Stimulated activated naive CD8-positive, alpha-beta T cell treated with anti-CD3 and anti-CD28 coated beads, Interleukin-15, Interleukin-2, amounts not matched to agents 100 ng/mL and 50 ng/mL, for 24 hours (primary cell): ENCODE data around the gene RAB39B.
"Not testable (repeated sequence)": the region's sequence is repeated elsewhere in the genome, so short reads cannot be mapped to it uniquely, and the experiment has no call there.

ENCODE experiments used
- H3K27ac Mint-ChIP-seq: one replicate; pipeline ENCODE4 v1.8.0; 2021; ENCODE audit warnings: mild to moderate bottlenecking, mixed read lengths
- H3K27me3 Mint-ChIP-seq: one replicate; pipeline ENCODE4 v1.8.0; 2021; ENCODE audit warnings: mixed read lengths
- H3K36me3 Mint-ChIP-seq: one replicate; pipeline ENCODE4 v1.8.0; 2021; ENCODE audit warnings: low read depth, mixed read lengths
- H3K4me1 Mint-ChIP-seq: one replicate; pipeline ENCODE4 v1.8.0; 2021; ENCODE audit warnings: low read depth, mixed read lengths
- H3K4me3 Mint-ChIP-seq: one replicate; pipeline ENCODE4 v1.8.0; 2021; ENCODE audit warnings: mild to moderate bottlenecking, mixed read lengths
- H3K9me3 Mint-ChIP-seq: one replicate; pipeline ENCODE4 v1.8.0; 2021; ENCODE audit warnings: mixed read lengths

RAB39B gene

DNA sequence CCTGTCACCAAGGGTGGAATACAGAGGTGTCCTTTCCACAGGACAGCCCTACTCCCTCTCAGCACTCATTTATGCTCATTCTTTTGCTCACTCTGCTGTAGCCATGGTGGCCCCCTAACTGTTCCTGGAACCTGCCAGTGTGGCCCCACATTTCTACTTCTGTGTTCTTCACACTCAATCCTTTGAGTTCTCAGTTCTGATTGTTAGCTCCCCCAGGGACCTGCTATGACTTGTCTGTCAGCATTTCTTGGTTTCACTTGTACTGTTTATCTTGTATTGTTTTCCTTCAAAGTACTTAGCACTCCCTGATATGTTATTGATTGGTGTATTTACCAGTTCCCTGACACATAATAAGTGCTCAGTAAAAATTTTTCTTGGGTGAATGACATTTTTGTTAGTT lies 33.1 kb downstream of the RAB39B start:
- H3K27me3 Mint-ChIP-seq = no peaks in the 10 kb centered on the region
- no peak overlapping the region for H3K4me3 Mint-ChIP-seq
- no peak overlapping the region for H3K27ac Mint-ChIP-seq
- peaks cover 5% of the 10 kb centered on the region for H3K4me1 Mint-ChIP-seq
- H3K9me3 Mint-ChIP-seq = no peaks in the 10 kb centered on the region
- H3K36me3 Mint-ChIP-seq = peaks cover 50% of the 10 kb centered on the region

DNA sequence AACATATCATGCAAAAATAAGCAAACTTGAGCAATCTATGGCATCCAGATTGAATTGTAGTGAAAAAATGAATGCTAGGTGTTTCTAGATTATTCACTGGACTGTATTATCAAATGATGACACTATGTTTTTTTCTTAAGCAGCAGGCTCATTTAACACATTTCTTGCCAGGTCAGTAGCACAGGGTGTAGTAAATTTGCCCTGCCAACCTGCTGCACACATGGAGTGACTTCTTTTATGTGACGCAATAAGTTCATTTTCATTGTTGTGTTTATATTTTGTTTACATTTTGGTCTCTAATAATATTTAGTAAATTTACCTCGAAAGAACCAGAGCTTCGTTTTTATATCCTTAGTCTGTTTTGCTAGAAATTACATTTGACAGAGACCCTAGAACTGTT lies 38.5 kb downstream of the RAB39B start:
- no peak overlapping the region for H3K27ac Mint-ChIP-seq
- peaks cover 61% of the 10 kb centered on the region for H3K36me3 Mint-ChIP-seq
- H3K9me3 Mint-ChIP-seq = no peaks in the 10 kb centered on the region
- no peak overlapping the region for H3K4me3 Mint-ChIP-seq
- H3K27me3 Mint-ChIP-seq = no peaks in the 10 kb centered on the region
- peaks cover under 1% of the 10 kb centered on the region for H3K4me1 Mint-ChIP-seq

DNA sequence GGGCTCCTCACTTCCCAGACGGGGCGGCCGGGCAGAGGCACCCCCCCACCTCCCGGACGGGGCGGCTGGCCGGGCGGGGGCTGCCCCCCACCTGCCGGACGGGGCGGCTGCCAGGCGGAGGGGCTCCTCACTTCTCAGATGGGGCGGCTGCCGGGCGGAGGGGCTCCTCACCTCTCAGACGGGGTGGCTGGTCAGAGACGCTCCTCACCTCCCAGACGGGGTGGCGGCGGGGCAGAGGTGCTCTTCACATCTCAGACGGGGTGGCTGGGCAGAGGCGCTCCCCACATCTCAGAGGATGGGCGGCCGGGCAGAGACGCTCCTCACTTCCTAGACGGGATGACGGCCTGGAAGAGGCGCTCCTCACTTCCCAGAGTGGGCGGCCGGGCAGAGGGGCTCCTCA lies 40.5 kb downstream of the RAB39B start:
- peaks cover 54% of the 10 kb centered on the region for H3K36me3 Mint-ChIP-seq
- not testable (repeated sequence) for H3K9me3 Mint-ChIP-seq

DNA sequence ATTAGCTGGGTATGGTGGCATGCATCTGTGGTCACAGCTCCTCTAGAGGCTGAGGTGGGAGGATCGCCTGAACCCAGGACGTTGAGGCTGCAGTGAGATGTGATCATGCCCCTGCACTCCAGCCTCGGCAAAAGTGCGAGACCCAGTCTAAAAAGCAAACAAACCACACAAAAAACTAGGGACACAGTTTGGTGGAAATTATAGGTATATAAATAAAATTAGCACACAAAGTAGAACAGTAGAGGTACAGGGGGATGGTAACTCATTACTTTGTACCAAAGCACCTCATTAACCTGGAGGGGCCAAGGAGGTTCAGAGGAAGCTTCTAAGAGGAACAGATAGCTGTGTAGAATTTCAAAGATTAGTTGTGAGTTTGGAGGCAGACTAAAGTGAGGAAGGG lies 42.9 kb downstream of the RAB39B start:
- no peak overlapping the region for H3K4me3 Mint-ChIP-seq
- H3K4me1 Mint-ChIP-seq = peaks cover 18% of the 10 kb centered on the region
- no peak overlapping the region for H3K27ac Mint-ChIP-seq
- H3K9me3 Mint-ChIP-seq = no peaks in the 10 kb centered on the region
- peaks cover 43% of the 10 kb centered on the region for H3K36me3 Mint-ChIP-seq
- H3K27me3 Mint-ChIP-seq = no peaks in the 10 kb centered on the region

More for the DNA sequence above, 40.5 kb downstream of the RAB39B start:
- H3K27ac Mint-ChIP-seq, H3K4me1 Mint-ChIP-seq, H3K4me3 Mint-ChIP-seq, H3K27me3 Mint-ChIP-seq: not testable (repeated sequence)

DNA sequence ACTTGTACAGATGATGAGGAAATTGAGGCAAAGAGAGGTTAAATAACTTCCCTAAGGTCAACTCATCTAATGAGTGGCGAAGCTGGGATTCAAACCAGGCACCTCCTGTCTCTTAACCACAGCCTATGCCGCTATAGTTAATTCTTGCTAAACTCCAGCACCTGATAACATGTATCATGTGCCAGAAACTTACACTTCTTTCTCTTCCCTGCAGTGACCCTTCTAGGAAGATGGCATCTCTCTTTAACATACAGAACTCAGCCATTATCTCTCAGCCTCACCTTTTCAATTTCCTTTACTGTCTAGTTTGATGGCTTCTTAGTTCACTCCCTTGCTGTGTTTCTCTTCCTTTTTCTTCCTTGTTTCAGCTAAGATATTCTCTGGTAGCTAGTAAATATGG lies 45.5 kb downstream of the RAB39B start:
- Mint-ChIP-seq H3K27me3 (no peaks in the 10 kb centered on the region), H3K36me3 (peaks cover 25% of the 10 kb centered on the region), H3K4me1 (peaks cover 25% of the 10 kb centered on the region), H3K27ac (no peak overlapping the region), H3K4me3 (peak overlapping the region; percentile 66), H3K9me3 (no peaks in the 10 kb centered on the region)

- Mint-ChIP-seq H3K27me3 (no peaks in the 10 kb centered on the region), H3K36me3 (peaks cover 14% of the 10 kb centered on the region), H3K27ac (peak overlapping the region; percentile 89), H3K4me1 (peaks cover 25% of the 10 kb centered on the region), H3K9me3 (no peaks in the 10 kb centered on the region), H3K4me3 (peak overlapping the region; percentile 99)
Measured at GRCh38 chrX:155216940-155217440, 47.3 kb downstream of the RAB39B start.

- Mint-ChIP-seq H3K27me3 (no peaks in the 10 kb centered on the region), H3K4me3 (peak within 1 kb of the TSS; percentile 99), H3K4me1 (peaks cover 25% of the 10 kb centered on the region), H3K9me3 (no peaks in the 10 kb centered on the region), H3K27ac (peak within 1 kb of the TSS; percentile 89), H3K36me3 (peaks cover 8% of the 10 kb centered on the region)
Measured at GRCh38 chrX:155216179-155216939, 47.9 kb downstream of the RAB39B start, which contains the start of gene VBP1. TSS of gene VBP1 (plus strand) at chrX:155216460. CDS start at chrX:155216483, 23 bp downstream.

- no peaks in the 10 kb centered on the region for H3K9me3 Mint-ChIP-seq
- peaks cover 25% of the 10 kb centered on the region for H3K4me1 Mint-ChIP-seq
- peaks cover 6% of the 10 kb centered on the region for H3K36me3 Mint-ChIP-seq
- no peaks in the 10 kb centered on the region for H3K27me3 Mint-ChIP-seq
- H3K27ac Mint-ChIP-seq = peak overlapping the region; percentile 83
- peak overlapping the region; percentile 99 for H3K4me3 Mint-ChIP-seq
Measured at GRCh38 chrX:155215443-155216178, 48.7 kb downstream of the RAB39B start.

GRCh38 chrX:155213731-155214130 lies 50.6 kb downstream of the RAB39B start:
- no peak overlapping the region for H3K27ac Mint-ChIP-seq
- peaks cover 4% of the 10 kb centered on the region for H3K36me3 Mint-ChIP-seq
- peaks cover 22% of the 10 kb centered on the region for H3K4me1 Mint-ChIP-seq
- H3K9me3 Mint-ChIP-seq = no peaks in the 10 kb centered on the region
- H3K4me3 Mint-ChIP-seq = no peak overlapping the region
- H3K27me3 Mint-ChIP-seq = peaks cover 4% of the 10 kb centered on the region

GRCh38 chrX:155211208-155211607 lies 53.1 kb downstream of the RAB39B start:
- no peak overlapping the region for H3K4me3 Mint-ChIP-seq
- H3K27me3 Mint-ChIP-seq = peaks cover 4% of the 10 kb centered on the region
- no peaks in the 10 kb centered on the region for H3K36me3 Mint-ChIP-seq

More at GRCh38 chrX:155211208-155211607, 53.1 kb downstream of the RAB39B start:
- Mint-ChIP-seq H3K9me3 (no peaks in the 10 kb centered on the region), H3K27ac (no peak overlapping the region), H3K4me1 (peaks cover 7% of the 10 kb centered on the region)
